ENCODE results near the gene CDK5. TPM values are rescaled to one million over a fixed set of nuclear protein-coding genes. Genes with fewer than 3 reads are reported as not detected.

CDK5 gene
- total and polyA plus RNA-seq, 2 of the 13 experiments (the other 11 are each of a cell fraction or from before 2014, with no cell fraction given) = 16.4 to 21.3 TPM

DNA sequence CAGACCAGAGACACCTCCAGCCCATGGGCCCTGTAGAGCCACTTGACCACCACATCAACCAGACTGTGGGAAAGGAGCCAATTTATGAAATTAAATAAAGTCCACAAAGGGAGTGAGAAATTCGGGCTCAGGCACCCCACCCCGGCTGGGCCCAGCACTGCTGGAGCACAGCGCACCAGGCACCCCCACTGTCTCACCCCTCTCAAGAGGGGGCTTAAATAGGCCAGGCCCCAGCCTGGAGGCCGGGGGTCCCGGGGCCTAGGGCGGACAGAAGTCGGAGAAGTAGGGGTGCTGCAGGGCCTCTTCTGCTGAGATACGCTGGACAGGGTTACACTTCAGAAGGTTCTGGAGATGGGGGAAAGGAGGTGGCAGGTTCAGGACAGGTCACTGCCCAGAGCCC, 3.9 kb downstream of the CDK5 start:
- H4K20me1 ChIP-seq (ENCODE audit: insufficient read depth, low read length) = no peaks in the 10 kb centered on the region
- CTCF ChIA-PET (ENCODE audit: low intra/inter-chr PET ratio, low total read pairs) = no interaction called here
- TF ChIP-seq BORCS8-MEF2B (CRISPR knock-in tag; IDR thresholded peaks at IDR 0.05) (no peak), KDM5A (IDR thresholded peaks at IDR 0.05; ENCODE audit: borderline replicate concordance, low read length) (no peak), NR2C2 (CRISPR knock-in tag; IDR thresholded peaks at IDR 0.05; ENCODE audit: borderline replicate concordance) (no peak), YY1 (IDR thresholded peaks at IDR 0.05; ENCODE audit: insufficient read depth, insufficient replicate concordance, low read depth, low read length) (no peak), ZNF788 (CRISPR knock-in tag; IDR thresholded peaks at IDR 0.05; ENCODE audit: borderline replicate concordance) (no peak), ZNF83 (CRISPR knock-in tag; IDR thresholded peaks at IDR 0.05; ENCODE audit: borderline replicate concordance) (no peak), ESRRA (CRISPR knock-in tag; IDR thresholded peaks at IDR 0.05; ENCODE audit: low read depth) (no peak), MAFF (IDR thresholded peaks at IDR 0.05; ENCODE audit: low read depth, low read length) (no peak), ZNF451 (CRISPR knock-in tag; IDR thresholded peaks at IDR 0.05) (no peak), ZNF205 (CRISPR knock-in tag; IDR thresholded peaks at IDR 0.05) (no peak), NFE2L1 (CRISPR knock-in tag; IDR thresholded peaks at IDR 0.05; ENCODE audit: borderline replicate concordance) (no peak), ZNF552 (CRISPR knock-in tag; IDR thresholded peaks at IDR 0.05; ENCODE audit: borderline replicate concordance) (no peak), ZNF777 (CRISPR knock-in tag; IDR thresholded peaks at IDR 0.05) (no peak), SP2 (CRISPR knock-in tag; IDR thresholded peaks at IDR 0.05) (no peak)
- TF ChIP-seq, protein P1, sequence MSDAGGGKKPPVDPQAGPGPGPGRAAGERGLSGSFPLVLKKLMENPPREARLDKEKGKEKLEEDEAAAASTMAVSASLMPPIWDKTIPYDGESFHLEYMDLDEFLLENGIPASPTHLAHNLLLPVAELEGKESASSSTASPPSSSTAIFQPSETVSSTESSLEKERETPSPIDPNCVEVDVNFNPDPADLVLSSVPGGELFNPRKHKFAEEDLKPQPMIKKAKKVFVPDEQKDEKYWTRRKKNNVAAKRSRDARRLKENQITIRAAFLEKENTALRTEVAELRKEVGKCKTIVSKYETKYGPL (CRISPR knock-in tag; IDR thresholded peaks at IDR 0.05) = no peak
- TF ChIP-seq, protein P2, sequence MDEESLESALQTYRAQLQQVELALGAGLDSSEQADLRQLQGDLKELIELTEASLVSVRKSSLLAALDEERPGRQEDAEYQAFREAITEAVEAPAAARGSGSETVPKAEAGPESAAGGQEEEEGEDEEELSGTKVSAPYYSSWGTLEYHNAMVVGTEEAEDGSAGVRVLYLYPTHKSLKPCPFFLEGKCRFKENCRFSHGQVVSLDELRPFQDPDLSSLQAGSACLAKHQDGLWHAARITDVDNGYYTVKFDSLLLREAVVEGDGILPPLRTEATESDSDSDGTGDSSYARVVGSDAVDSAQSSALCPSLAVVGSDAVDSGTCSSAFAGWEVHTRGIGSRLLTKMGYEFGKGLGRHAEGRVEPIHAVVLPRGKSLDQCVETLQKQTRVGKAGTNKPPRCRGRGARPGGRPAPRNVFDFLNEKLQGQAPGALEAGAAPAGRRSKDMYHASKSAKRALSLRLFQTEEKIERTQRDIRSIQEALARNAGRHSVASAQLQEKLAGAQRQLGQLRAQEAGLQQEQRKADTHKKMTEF (CRISPR knock-in tag; IDR thresholded peaks at IDR 0.05) = no peak
- TF ChIP-seq, protein P3, sequence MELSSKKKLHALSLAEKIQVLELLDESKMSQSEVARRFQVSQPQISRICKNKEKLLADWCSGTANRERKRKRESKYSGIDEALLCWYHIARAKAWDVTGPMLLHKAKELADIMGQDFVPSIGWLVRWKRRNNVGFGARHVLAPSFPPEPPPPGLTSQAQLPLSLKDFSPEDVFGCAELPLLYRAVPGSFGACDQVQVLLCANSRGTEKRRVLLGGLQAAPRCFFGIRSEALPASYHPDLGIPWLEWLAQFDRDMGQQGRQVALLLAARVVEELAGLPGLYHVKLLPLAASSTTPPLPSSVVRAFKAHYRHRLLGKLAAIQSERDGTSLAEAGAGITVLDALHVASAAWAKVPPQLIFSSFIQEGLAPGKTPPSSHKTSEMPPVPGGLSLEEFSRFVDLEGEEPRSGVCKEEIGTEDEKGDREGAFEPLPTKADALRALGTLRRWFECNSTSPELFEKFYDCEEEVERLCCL (CRISPR knock-in tag; IDR thresholded peaks at IDR 0.05; ENCODE audit: borderline replicate concordance) = no peak
- TF ChIP-seq, protein P4, sequence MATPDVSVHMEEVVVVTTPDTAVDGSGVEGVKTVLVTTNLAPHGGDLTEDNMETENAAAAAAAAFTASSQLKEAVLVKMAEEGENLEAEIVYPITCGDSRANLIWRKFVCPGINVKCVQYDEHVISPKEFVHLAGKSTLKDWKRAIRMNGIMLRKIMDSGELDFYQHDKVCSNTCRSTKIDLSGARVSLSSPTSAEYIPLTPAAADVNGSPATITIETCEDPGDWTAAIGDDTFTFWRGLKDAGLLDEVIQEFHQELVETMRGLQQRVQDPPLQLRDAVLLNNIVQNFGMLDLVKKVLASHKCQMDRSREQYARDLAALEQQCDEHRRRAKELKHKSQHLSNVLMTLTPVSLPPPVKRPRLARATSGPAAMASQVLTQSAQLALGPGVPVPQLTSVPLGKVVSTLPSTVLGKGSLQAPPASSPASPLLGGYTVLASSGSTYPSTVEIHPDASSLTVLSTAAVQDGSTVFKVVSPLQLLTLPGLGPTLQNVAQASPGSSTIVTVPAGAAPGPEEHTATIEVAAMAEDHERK (CRISPR knock-in tag; IDR thresholded peaks at IDR 0.05; ENCODE audit: low read depth) = no peak
- POLR2A ChIA-PET = no interaction called here
- H3K4me3 ChIP-seq (replicated peaks in 1 of 3; ENCODE audit: insufficient read depth in 1 of 3, low read depth in 2 of 3, low read length in 3 of 3) = no peak overlapping the region
- no TSS peak for BruUV-seq (replicated peaks)
- no peaks in the 10 kb centered on the region for H3K9me3 ChIP-seq (ENCODE audit: low read length)
- H3K4me1 ChIP-seq (ENCODE audit: insufficient read depth, low read length) = peaks cover 19% of the 10 kb centered on the region
- no peak for ATAC-seq
- no peak overlapping the region for H3K9ac ChIP-seq (ENCODE audit: insufficient read depth, low read depth, low read length)
- intact Hi-C loops (cut with micrococcal nuclease; ENCODE audit: unreplicated experiment) (no loop called here), in situ Hi-C loops (cut with HindIII; ENCODE audit: extremely low pct_ligation_motif_present, low pct_unique_long_range_greater_than_20kb) (no loop called here)
- no peak for FAIRE-seq
- no peak overlapping the region for H2AFZ ChIP-seq (ENCODE audit: low read length)
- WGBS (ENCODE audit: low lambda C conversion rate) = 97% methylated on average over 5 of the region's 8 CpGs
- H3K27ac ChIP-seq (ENCODE audit: extremely low read length, insufficient read depth, low read length) = no peak overlapping the region
- H3K27me3 ChIP-seq (ENCODE audit: control insufficient read depth in 1 of 2, insufficient read depth in 2 of 2, low read length in 2 of 2) = peaks cover 1 to 12% of the 10 kb centered on the region in 2 experiments; a peak in 2 of 5 replicates
- 0 out of 5 replicates have a peak, but pooled peaks cover 0 to 2% of the 10 kb centered on the region in 2 experiments for H3K36me3 ChIP-seq (replicated peaks in 1 of 2; ENCODE audit: control insufficient read depth in 1 of 2, insufficient read depth in 2 of 2, low read length in 2 of 2)
- DNase-seq (ENCODE audit: low spot score) = no peak
- no peak overlapping the region for H3K4me2 ChIP-seq (ENCODE audit: low read depth, low read length)
- no peaks in the 10 kb centered on the region for H3K79me2 ChIP-seq (ENCODE audit: insufficient read depth, low read length)

Data from HepG2 (cell line).